A549 (cell line): ENCODE data around the gene MMP1. TPM values are rescaled to one million over a fixed set of nuclear protein-coding genes. Genes with fewer than 3 reads are reported as not detected.

Experiments used
- ATAC-seq, 2 experiments: fragments of 200-7000 bp in 1 of 2; fragments of >200 bp in 1 of 2; cut with Nextera tagmentation in 1 of 2; cut with Tn5 transposase in 1 of 2; 3 replicates each; pipeline versions ENCODE4 v1.8.0 to v1.9.1; 2018 to 2020; ENCODE audit warnings: mild to moderate bottlenecking in 1 of 2, moderate library complexity in 1 of 2
- CTCF ChIA-PET: fragments of 300-600 bp; sonication (Branson Sonifier 250); formaldehyde crosslinking; extraction: SDS; loops from one replicate; lab custom pipeline; 2021; ENCODE audit warnings: antibody characterized with exemption, inconsistent platforms; lab: Yijun Ruan, JAX
- POLR2A ChIA-PET: fragments of 350-600 bp; formaldehyde crosslinking; extraction: SDS; loops from one replicate; lab custom pipeline; 2021; ENCODE audit warnings: antibody characterized with exemption, inconsistent platforms; lab: Yijun Ruan, JAX
- DNase-seq, 2 experiments: peaks; one replicate each; pipeline versions ENCODE4 v3.0.0 to v3.0.0-alpha.2; 2011 to 2016; ENCODE audit warnings: low read depth in 1 of 2, low spot score in 1 of 2
- FAIRE-seq: peaks from 2 replicates; lab custom pipeline; 2011; peaks lifted over from hg19 to GRCh38; lab: Jason Lieb, UNC
- H3K27ac ChIP-seq, 2 experiments: fragments of >200 bp; sonication (Bioruptor Twin); formaldehyde crosslinking; 3 replicates each; pipeline ENCODE4 v1.5.1; 2016 to 2017
- H3K4me1 ChIP-seq: fragments of >200 bp; sonication (Bioruptor Twin); formaldehyde crosslinking; 3 replicates; pipeline ENCODE4 v1.6.1; 2016
- H3K4me2 ChIP-seq: fragments of >200 bp; sonication (Bioruptor Twin); formaldehyde crosslinking; 3 replicates; pipeline ENCODE4 v1.6.1; 2016
- H3K4me3 ChIP-seq: fragments of >200 bp; sonication (Bioruptor Twin); formaldehyde crosslinking; 3 replicates; pipeline ENCODE4 v1.5.1; 2016
- H3K9me3 ChIP-seq: fragments of >200 bp; sonication (Bioruptor Twin); formaldehyde crosslinking; 3 replicates; pipeline ENCODE4 v1.6.1; 2016
- CBX2 ChIP-seq: fragments of 200-600 bp; sonication (generic); IDR thresholded peaks from 2 replicates; pipeline ENCODE4 v1.6.1; 2016; ENCODE audit warnings: low read depth, mild to moderate bottlenecking, borderline replicate concordance
- CBX8 ChIP-seq: fragments of 200-600 bp; sonication (generic); IDR thresholded peaks from 2 replicates; pipeline ENCODE4 v1.6.1; 2016
- CHD4 ChIP-seq: fragments of 200-600 bp; sonication (generic); IDR thresholded peaks from 2 replicates; pipeline ENCODE4 v1.6.1; 2016; ENCODE audit warnings: antibody characterized with exemption, mild to moderate bottlenecking, borderline replicate concordance
- EP300 ChIP-seq, 2 experiments: fragments of >200 bp; sonication (Bioruptor Twin); formaldehyde crosslinking; IDR thresholded peaks; 2 replicates in 1 of 2; 3 replicates in 1 of 2; pipeline ENCODE4 v1.6.1; 2016 to 2017
- FOSB ChIP-seq: fragments of 250-450 bp; sonication (Bioruptor Pico); IDR thresholded peaks from 2 replicates; pipeline ENCODE4 v1.5.0; 2020; ENCODE audit warnings: mild to moderate bottlenecking, moderate library complexity
- FOXS1 ChIP-seq: fragments of 250-450 bp; sonication (Bioruptor Pico); IDR thresholded peaks from 2 replicates; pipeline ENCODE4 v1.5.0; 2020; ENCODE audit warnings: mild to moderate bottlenecking, moderate library complexity
- HDAC2 ChIP-seq: fragments of 200-600 bp; sonication (generic); IDR thresholded peaks from 2 replicates; pipeline ENCODE4 v1.6.1; 2016
- HEYL ChIP-seq: fragments of 250-450 bp; sonication (Bioruptor Pico); IDR thresholded peaks from 2 replicates; pipeline ENCODE4 v1.8.0; 2021; ENCODE audit warnings: mild to moderate bottlenecking, moderate library complexity
- HOXB13 ChIP-seq: fragments of 250-450 bp; sonication (Bioruptor Pico); IDR thresholded peaks from 2 replicates; pipeline ENCODE4 v1.5.0; 2020; ENCODE audit warnings: low read depth, mild to moderate bottlenecking, moderate library complexity
- HOXB5 ChIP-seq: fragments of 250-450 bp; sonication (Bioruptor Pico); IDR thresholded peaks from 2 replicates; pipeline ENCODE4 v1.5.0; 2020; ENCODE audit warnings: mild to moderate bottlenecking, moderate library complexity
- JUN ChIP-seq, 2 experiments: fragments of >200 bp; sonication (Bioruptor Twin); formaldehyde crosslinking; IDR thresholded peaks; 2 replicates in 1 of 2; 3 replicates in 1 of 2; pipeline ENCODE4 v1.6.1; 2016 to 2017
- JUNB ChIP-seq: fragments of >200 bp; sonication (Bioruptor Twin); formaldehyde crosslinking; IDR thresholded peaks from 2 replicates; pipeline ENCODE4 v1.6.1; 2016
- NFE2L2 ChIP-seq: fragments of 150-350 bp; conservative IDR thresholded peaks from 2 replicates; pipeline ENCODE4 v1.6.1; 2014; ENCODE audit warnings: low read length
- NPAS2 ChIP-seq: fragments of 250-450 bp; sonication (Bioruptor Pico); IDR thresholded peaks from 2 replicates; pipeline ENCODE4 v1.8.0; 2022; ENCODE audit warnings: mild to moderate bottlenecking, moderate library complexity, borderline replicate concordance
- PBX3 ChIP-seq: IDR thresholded peaks from 2 replicates; pipeline ENCODE4 v1.6.1; 2012
- PHF8 ChIP-seq: fragments of 200-600 bp; sonication (generic); IDR thresholded peaks from 2 replicates; pipeline ENCODE4 v1.6.1; 2016; ENCODE audit warnings: low read depth, mild to moderate bottlenecking, antibody characterized with exemption, moderate library complexity, borderline replicate concordance
- POLR2A ChIP-seq: IDR thresholded peaks from 2 replicates; pipeline ENCODE4 v1.6.1; 2012; ENCODE audit warnings: mild to moderate bottlenecking, low read length
- POLR2AphosphoS2 ChIP-seq: conservative IDR thresholded peaks from 2 replicates; pipeline ENCODE4 v1.6.1; 2012; ENCODE audit warnings: low read length, improper control_type of control experiment, inconsistent platforms
- RCOR1 ChIP-seq: fragments of 150-350 bp; IDR thresholded peaks from 2 replicates; pipeline ENCODE4 v1.6.1; 2014; ENCODE audit warnings: antibody characterized with exemption, low read length, low read depth
- REST ChIP-seq: fragments of 200-600 bp; sonication (generic); IDR thresholded peaks from 2 replicates; pipeline ENCODE4 v1.6.1; 2016; ENCODE audit warnings: antibody characterized with exemption, mild to moderate bottlenecking, moderate library complexity
- TFCP2L1 ChIP-seq: fragments of 250-450 bp; sonication (Bioruptor Pico); IDR thresholded peaks from 2 replicates; pipeline ENCODE4 v1.5.0; 2021; ENCODE audit warnings: mild to moderate bottlenecking
- TP53 ChIP-seq: fragments of 250-450 bp; sonication (Bioruptor Pico); IDR thresholded peaks from 2 replicates; pipeline ENCODE4 v1.5.0; 2021; ENCODE audit warnings: mild to moderate bottlenecking, moderate library complexity
- ZFP36 ChIP-seq: fragments of 450-650 bp; IDR thresholded peaks from 2 replicates; pipeline ENCODE4 v1.6.1; 2014; ENCODE audit warnings: borderline replicate concordance; ENCODE audit not compliant: partially characterized antibody
- ZNF302 ChIP-seq: fragments of 250-450 bp; sonication (Bioruptor Pico); IDR thresholded peaks from 2 replicates; pipeline ENCODE4 v1.9.0; 2021; ENCODE audit warnings: inconsistent platforms, mild to moderate bottlenecking, moderate library complexity
- ZSCAN20 ChIP-seq: fragments of 250-450 bp; sonication (Bioruptor Pico); IDR thresholded peaks from 2 replicates; pipeline ENCODE4 v1.8.0; 2022; ENCODE audit warnings: mild to moderate bottlenecking, moderate library complexity
- WGBS: methylation state at CpG from one replicate; pipeline ENCODE4 v1.1.6; 2017; ENCODE audit errors: missing lambda C conversion rate; 5-methylcytosine and 5-hydroxymethylcytosine counted together
- polyA plus RNA-seq, 4 experiments: library from polyadenylated mRNA; depleted of rRNA in 3 of 4; stranded (reverse); fragments of >200 nt; fragmentation: RNase III in 1 of 4; extraction: RNeasy Plus Mini Kit Qiagen cat#74134 plus additional on column Dnase treatment in 1 of 4; gene quantifications; 2 replicates in 3 of 4; 3 replicates in 1 of 4; pipeline ENCODE4 v1.2.3, GENCODE V29; 2011 to 2017
- TF ChIP-seq, protein P1 (sequence below): fragments of >200 bp; sonication (Bioruptor Twin); formaldehyde crosslinking; IDR thresholded peaks from 3 replicates; pipeline ENCODE4 v1.6.1; 2016

Gene MMP1
- polyA plus RNA-seq, 2 of the 4 experiments (the other 2 are of a cell fraction) = 0.06 to 0.12 TPM

GRCh38 chr11:102792604-102793003 lies 5.4 kb downstream of the MMP1 start:
- DNase-seq = no peak
- no peak for TF ChIP-seq HEYL
- no peak for TF ChIP-seq TFCP2L1
- TF ChIP-seq RCOR1 = no peak
- TF ChIP-seq JUN (IDR thresholded peaks at IDR 0.05) = no peak
- no peak for TF ChIP-seq PBX3
- TF ChIP-seq TP53 (CRISPR knock-in tag) = no peak
- no peak for TF ChIP-seq FOXS1 (CRISPR knock-in tag)
- TF ChIP-seq JUNB = no peak
- TF ChIP-seq POLR2A = no peak
- FAIRE-seq = no peak
- ATAC-seq = no peak
- no peaks in the 10 kb centered on the region for H3K4me1 ChIP-seq
- H3K27ac ChIP-seq = no peak overlapping the region
- H3K9me3 ChIP-seq = no peaks in the 10 kb centered on the region
- no peak overlapping the region for H3K4me3 ChIP-seq
- 87% methylated on average over 5 of the region's 5 CpGs for WGBS
- H3K4me2 ChIP-seq = no peak overlapping the region
- ChIA-PET POLR2A (no interaction called here), CTCF (interaction anchor here (2.1 kb wide), 1 partner anchor 9 kb away, joined by 6 read pairs; no protein-coding TSS in a partner anchor)

DNA sequence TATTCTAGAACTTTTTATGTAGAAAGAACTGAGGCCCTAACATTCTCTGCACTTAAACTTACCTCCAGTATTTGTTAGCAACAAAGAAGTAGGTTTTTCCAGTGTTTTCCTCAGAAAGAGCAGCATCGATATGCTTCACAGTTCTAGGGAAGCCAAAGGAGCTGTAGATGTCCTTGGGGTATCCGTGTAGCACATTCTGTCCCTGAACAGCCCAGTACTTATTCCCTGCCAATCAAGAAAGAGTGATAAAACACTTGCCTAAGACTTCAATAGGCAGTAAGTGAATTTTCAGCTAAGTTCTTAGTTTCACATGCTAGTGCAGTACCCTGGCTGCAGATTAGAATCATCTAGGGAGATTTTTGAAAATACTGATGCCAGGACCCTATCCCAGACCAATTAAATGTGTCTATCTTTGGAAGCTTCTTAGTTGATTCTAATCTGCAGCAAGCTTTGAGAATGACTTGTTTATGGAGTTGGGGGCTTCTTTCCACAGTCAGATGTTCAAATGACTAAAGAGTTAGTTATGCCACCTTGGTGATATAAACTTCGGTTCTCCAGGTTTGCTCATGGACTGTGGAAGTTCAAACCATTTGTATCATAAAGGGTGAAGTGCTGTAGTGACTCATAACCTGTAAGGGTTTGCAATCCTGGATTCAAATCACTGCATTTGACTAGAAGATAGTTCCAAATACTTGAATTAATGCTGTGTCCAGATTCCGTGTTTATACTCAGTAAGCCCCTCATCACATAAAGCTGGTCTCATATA lies 6.5 kb downstream of the MMP1 start:
- Histone ChIP-seq H3K4me2 (no peak overlapping the region), H3K4me3 (no peak overlapping the region), H3K27ac (no peak overlapping the region), H3K9me3 (no peaks in the 10 kb centered on the region), H3K4me1 (no peaks in the 10 kb centered on the region)
- 51% methylated on average over 4 of the region's 4 CpGs for WGBS
- ATAC-seq (no peak), DNase-seq (no peak), FAIRE-seq (no peak)
- ChIA-PET POLR2A (no interaction called here), CTCF (interaction anchor here (0.9 kb wide), 1 partner anchor 11 kb away, joined by 3 read pairs; the partner anchor contains the start of gene MMP10)
- TF ChIP-seq, protein P1, sequence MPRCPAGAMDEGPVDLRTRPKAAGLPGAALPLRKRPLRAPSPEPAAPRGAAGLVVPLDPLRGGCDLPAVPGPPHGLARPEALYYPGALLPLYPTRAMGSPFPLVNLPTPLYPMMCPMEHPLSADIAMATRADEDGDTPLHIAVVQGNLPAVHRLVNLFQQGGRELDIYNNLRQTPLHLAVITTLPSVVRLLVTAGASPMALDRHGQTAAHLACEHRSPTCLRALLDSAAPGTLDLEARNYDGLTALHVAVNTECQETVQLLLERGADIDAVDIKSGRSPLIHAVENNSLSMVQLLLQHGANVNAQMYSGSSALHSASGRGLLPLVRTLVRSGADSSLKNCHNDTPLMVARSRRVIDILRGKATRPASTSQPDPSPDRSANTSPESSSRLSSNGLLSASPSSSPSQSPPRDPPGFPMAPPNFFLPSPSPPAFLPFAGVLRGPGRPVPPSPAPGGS = no peak
- TF ChIP-seq NFE2L2 = no peak
- TF ChIP-seq HOXB13 (CRISPR knock-in tag) = no peak
- no peak for TF ChIP-seq CBX2
- no peak for TF ChIP-seq CHD4
- TF ChIP-seq ZNF302 (CRISPR knock-in tag) = no peak
- no peak for TF ChIP-seq HOXB5 (CRISPR knock-in tag)
- TF ChIP-seq POLR2AphosphoS2 = no peak
- no peak for TF ChIP-seq NPAS2 (CRISPR knock-in tag)
- no peak for TF ChIP-seq HDAC2
- no peak for TF ChIP-seq TP53 (CRISPR knock-in tag)
- TF ChIP-seq ZFP36 = no peak
- no peak for TF ChIP-seq FOSB (CRISPR knock-in tag)
- TF ChIP-seq JUN (IDR thresholded peaks at IDR 0.05) = no peak
- no peak for TF ChIP-seq EP300 (IDR thresholded peaks at IDR 0.05)
- TF ChIP-seq CBX8 = no peak
- no peak for TF ChIP-seq PHF8
- no peak for TF ChIP-seq POLR2A
- TF ChIP-seq ZSCAN20 (CRISPR knock-in tag) = no peak
- no peak for TF ChIP-seq REST
